Smooth muscle cell (in vitro differentiated cells): ENCODE measurements around the gene PGP. TPM values are rescaled to one million over a fixed set of nuclear protein-coding genes. Genes with fewer than 3 reads are reported as not detected.

Experiments
- DNase-seq: peaks from one replicate; lab custom pipeline; 2025; ENCODE audit not compliant: unreplicated experiment; lab: John Stamatoyannopoulos, UW
- H2AFZ ChIP-seq: fragments of 200-600 bp; sonication (generic); 2 replicates; pipeline ENCODE4 v1.6.0; 2016; ENCODE audit warnings: antibody characterized with exemption, low read depth, mild to moderate bottlenecking
- H3F3A ChIP-seq: fragments of 200-600 bp; sonication (generic); 2 replicates; pipeline ENCODE4 v1.6.0; 2017; ENCODE audit warnings: antibody characterized with exemption, low read depth
- H3K27ac ChIP-seq: fragments of 200-600 bp; sonication (generic); 2 replicates; pipeline ENCODE4 v1.5.1; 2016; ENCODE audit warnings: low read depth, mild to moderate bottlenecking
- H3K27me3 ChIP-seq: fragments of 200-600 bp; sonication (generic); 2 replicates; pipeline ENCODE4 v1.6.1; 2016; ENCODE audit warnings: low read depth, mild to moderate bottlenecking
- H3K36me3 ChIP-seq: fragments of 200-600 bp; sonication (generic); 2 replicates; pipeline ENCODE4 v1.5.1; 2016; ENCODE audit warnings: low read depth
- H3K4me1 ChIP-seq: fragments of 200-600 bp; sonication (generic); 2 replicates; pipeline ENCODE4 v1.5.1; 2016; ENCODE audit warnings: low read depth
- H3K4me2 ChIP-seq: fragments of 200-600 bp; sonication (generic); 2 replicates; pipeline ENCODE4 v1.6.0; 2016; ENCODE audit warnings: mild to moderate bottlenecking
- H3K4me3 ChIP-seq: fragments of 200-600 bp; sonication (generic); 2 replicates; pipeline ENCODE4 v1.5.1; 2016; ENCODE audit warnings: mild to moderate bottlenecking
- H3K79me2 ChIP-seq: fragments of 200-600 bp; sonication (generic); 2 replicates; pipeline ENCODE4 v1.6.0; 2016; ENCODE audit warnings: low read depth, mild to moderate bottlenecking
- H3K9ac ChIP-seq: fragments of 200-600 bp; sonication (generic); 2 replicates; pipeline ENCODE4 v1.6.0; 2016; ENCODE audit warnings: low read depth
- H3K9me3 ChIP-seq: fragments of 200-600 bp; sonication (generic); replicated peaks from 2 replicates; pipeline ENCODE4 v1.5.1; 2016; ENCODE audit warnings: low read depth
- H4K20me1 ChIP-seq: fragments of 200-600 bp; sonication (generic); 2 replicates; pipeline ENCODE4 v1.6.0; 2016; ENCODE audit warnings: low read depth
- WGBS: methylation state at CpG from one replicate; pipeline ENCODE4 v1.1.7; 2016; ENCODE audit warnings: low lambda C conversion rate; 5-methylcytosine and 5-hydroxymethylcytosine counted together
- polyA plus RNA-seq: library from polyadenylated mRNA; unstranded; fragments of >200 nt; fragmentation: Nextera tagmentation; extraction: Ambion mirVana; gene quantifications from 2 replicates; pipeline ENCODE4 v1.2.1, GENCODE V29; 2016
- total RNA-seq: library from RNA; depleted of rRNA; stranded (reverse); fragments of >200 nt; gene quantifications from 2 replicates; pipeline ENCODE4 v1.2.3, GENCODE V29; 2014
- TF ChIP-seq, protein P1 (sequence below): fragments of 200-600 bp; sonication (generic); IDR thresholded peaks from 2 replicates; pipeline ENCODE4 v1.5.1; 2017; ENCODE audit warnings: borderline replicate concordance, mild to moderate bottlenecking, antibody characterized with exemption; ENCODE audit not compliant: insufficient read depth, poor library complexity, severe bottlenecking

PGP gene
- total and polyA plus RNA-seq, 2 experiments from 2014 or later, result 21.6 to 30.1 TPM

DNA sequence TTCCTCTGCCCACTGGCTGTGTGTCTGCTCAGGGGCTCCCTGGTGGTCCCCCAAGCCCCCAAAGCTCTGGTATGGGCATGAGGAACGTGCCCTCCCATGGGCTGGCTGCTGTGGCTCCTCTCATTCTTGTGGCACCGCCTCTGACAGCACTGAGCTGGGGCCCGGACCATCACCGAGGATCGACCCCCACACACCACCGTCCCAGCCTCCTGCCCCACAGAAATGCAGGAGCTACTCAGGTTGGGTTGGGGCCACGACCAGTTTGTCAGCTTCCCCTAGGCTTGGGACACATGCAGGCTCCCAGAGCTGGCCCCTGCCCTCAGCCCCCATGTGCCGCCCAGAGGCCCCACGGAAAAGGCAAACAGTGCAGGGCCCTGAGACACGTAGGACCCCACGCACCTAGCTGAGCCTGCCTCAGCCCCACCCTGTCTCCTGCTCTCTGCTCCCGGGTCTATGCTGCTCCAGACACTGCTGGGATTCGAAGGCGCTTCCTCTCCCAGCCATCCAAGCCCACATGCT is 15.0 kb downstream of the PGP start:
- H3F3A ChIP-seq, result no peaks in the 10 kb centered on the region
- no peak overlapping the region for H3K9ac ChIP-seq
- no peak overlapping the region for H3K27ac ChIP-seq
- TF ChIP-seq, protein P1, sequence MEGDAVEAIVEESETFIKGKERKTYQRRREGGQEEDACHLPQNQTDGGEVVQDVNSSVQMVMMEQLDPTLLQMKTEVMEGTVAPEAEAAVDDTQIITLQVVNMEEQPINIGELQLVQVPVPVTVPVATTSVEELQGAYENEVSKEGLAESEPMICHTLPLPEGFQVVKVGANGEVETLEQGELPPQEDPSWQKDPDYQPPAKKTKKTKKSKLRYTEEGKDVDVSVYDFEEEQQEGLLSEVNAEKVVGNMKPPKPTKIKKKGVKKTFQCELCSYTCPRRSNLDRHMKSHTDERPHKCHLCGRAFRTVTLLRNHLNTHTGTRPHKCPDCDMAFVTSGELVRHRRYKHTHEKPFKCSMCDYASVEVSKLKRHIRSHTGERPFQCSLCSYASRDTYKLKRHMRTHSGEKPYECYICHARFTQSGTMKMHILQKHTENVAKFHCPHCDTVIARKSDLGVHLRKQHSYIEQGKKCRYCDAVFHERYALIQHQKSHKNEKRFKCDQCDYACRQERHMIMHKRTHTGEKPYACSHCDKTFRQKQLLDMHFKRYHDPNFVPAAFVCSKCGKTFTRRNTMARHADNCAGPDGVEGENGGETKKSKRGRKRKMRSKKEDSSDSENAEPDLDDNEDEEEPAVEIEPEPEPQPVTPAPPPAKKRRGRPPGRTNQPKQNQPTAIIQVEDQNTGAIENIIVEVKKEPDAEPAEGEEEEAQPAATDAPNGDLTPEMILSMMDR, result no peak
- H3K36me3 ChIP-seq, result no peaks in the 10 kb centered on the region
- no peaks in the 10 kb centered on the region for H4K20me1 ChIP-seq
- no peak overlapping the region for H2AFZ ChIP-seq
- H3K9me3 ChIP-seq, result no peaks in the 10 kb centered on the region
- 74% methylated on average over 14 of the region's 14 CpGs for WGBS
- no peak for DNase-seq
- no peak overlapping the region for H3K4me3 ChIP-seq
- H3K79me2 ChIP-seq, result no peaks in the 10 kb centered on the region
- peaks cover 41% of the 10 kb centered on the region for H3K27me3 ChIP-seq
- no peaks in the 10 kb centered on the region for H3K4me1 ChIP-seq
- H3K4me2 ChIP-seq, result no peak overlapping the region

DNA sequence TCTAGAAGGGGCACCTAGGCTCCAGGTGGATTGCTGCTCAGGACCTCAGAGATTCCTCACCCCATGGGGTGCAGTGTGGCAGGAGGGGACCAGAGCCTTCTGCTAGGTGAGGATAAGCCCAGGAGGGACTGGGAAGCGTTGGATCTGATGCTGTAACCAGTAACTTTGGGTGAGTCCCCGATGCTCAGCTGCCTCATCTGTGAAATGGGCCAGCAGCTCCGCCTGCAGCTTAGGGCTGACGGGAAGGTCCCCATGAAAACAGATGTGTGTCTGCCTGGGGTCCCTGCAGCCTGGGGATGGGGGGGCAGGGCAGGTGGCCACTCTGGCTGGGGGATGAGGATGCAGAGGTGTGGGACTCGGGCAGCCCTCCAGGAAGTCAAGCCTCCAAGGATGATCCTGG is 15.5 kb downstream of the PGP start:
- H3K4me1 ChIP-seq, result no peaks in the 10 kb centered on the region

DNA sequence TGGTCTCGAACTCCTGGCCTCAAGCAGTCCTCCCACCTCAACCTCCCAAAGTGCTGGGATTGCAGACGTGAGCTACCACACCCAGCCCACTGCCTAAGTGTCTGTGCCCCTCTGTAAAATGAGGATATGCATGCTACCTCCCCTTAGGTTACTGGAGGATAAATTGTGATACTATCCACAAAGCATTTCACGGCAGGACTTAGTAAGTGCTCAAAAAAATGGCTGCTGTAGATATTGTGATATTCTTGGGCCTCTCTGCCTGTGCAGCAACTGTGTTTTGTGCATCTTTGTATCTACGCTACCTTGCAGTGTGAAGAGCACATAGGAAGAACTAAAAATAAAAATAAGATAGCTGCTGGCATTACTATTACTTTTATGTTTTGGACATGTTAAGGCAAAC is 16.4 kb downstream of the PGP start:
- H3F3A ChIP-seq, result no peaks in the 10 kb centered on the region
- H3K27ac ChIP-seq, result no peak overlapping the region
- H3K4me3 ChIP-seq, result no peak overlapping the region
- no peaks in the 10 kb centered on the region for H3K79me2 ChIP-seq
- no peaks in the 10 kb centered on the region for H4K20me1 ChIP-seq
- TF ChIP-seq, protein P1, result no peak
- no peak overlapping the region for H3K4me2 ChIP-seq
- peaks cover 43% of the 10 kb centered on the region for H3K27me3 ChIP-seq
- no peak for DNase-seq
- WGBS, result 75% methylated on average over 4 of the region's 4 CpGs
- no peaks in the 10 kb centered on the region for H3K36me3 ChIP-seq
- no peak overlapping the region for H3K9ac ChIP-seq
- H3K4me1 ChIP-seq, result no peaks in the 10 kb centered on the region
- no peak overlapping the region for H2AFZ ChIP-seq
- H3K9me3 ChIP-seq, result no peaks in the 10 kb centered on the region

More for the DNA sequence above, 15.5 kb downstream of the PGP start:
- Histone ChIP-seq H2AFZ (no peak overlapping the region), H4K20me1 (no peaks in the 10 kb centered on the region), H3F3A (no peaks in the 10 kb centered on the region), H3K27me3 (peaks cover 43% of the 10 kb centered on the region), H3K4me2 (no peak overlapping the region), H3K9ac (no peak overlapping the region), H3K79me2 (no peaks in the 10 kb centered on the region), H3K9me3 (no peaks in the 10 kb centered on the region), H3K36me3 (no peaks in the 10 kb centered on the region), H3K4me3 (no peak overlapping the region), H3K27ac (no peak overlapping the region)
- 92% methylated on average over 5 of the region's 5 CpGs for WGBS
- no peak for DNase-seq
- TF ChIP-seq, protein P1, result no peak

DNA sequence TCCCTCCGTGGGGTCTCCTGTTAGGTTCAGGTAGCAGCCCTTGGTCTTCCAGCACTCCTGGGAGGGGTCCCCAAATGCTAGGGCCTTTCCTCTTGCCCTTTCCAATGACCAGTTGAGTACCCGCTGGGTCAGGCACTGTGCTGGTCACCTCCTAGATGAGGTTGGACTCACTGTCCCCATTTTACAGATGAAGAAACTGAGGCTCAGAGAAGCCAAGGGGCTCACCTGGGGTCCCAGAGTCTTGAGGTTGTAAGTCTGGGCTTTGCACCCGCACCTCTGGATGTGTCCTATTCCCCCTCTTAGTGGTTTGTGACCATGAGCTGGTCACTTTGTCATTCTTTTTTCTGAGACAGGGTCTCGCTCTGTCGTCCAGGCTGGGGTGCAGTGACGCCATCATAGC is 16.9 kb downstream of the PGP start:
- no peak overlapping the region for H2AFZ ChIP-seq
- H3K4me3 ChIP-seq, result no peak overlapping the region
- no peak overlapping the region for H3K9ac ChIP-seq
- no peak overlapping the region for H3K27ac ChIP-seq
- TF ChIP-seq, protein P1, result no peak
- no peaks in the 10 kb centered on the region for H3K36me3 ChIP-seq
- no peaks in the 10 kb centered on the region for H3K4me1 ChIP-seq
- 92% methylated on average over 6 of the region's 6 CpGs for WGBS
- no peak overlapping the region for H3K4me2 ChIP-seq
- H3K79me2 ChIP-seq, result no peaks in the 10 kb centered on the region
- peaks cover 43% of the 10 kb centered on the region for H3K27me3 ChIP-seq
- H3F3A ChIP-seq, result no peaks in the 10 kb centered on the region
- no peaks in the 10 kb centered on the region for H3K9me3 ChIP-seq
- H4K20me1 ChIP-seq, result no peaks in the 10 kb centered on the region
- DNase-seq, result no peak
